ENCODE data around the gene ARHGEF4. TPM values are rescaled to one million over a fixed set of nuclear protein-coding genes. Genes with fewer than 3 reads are reported as not detected.
A peak's percentile ranks its signal among the peaks of the same experiment; 100 is the strongest.
"Not testable (repeated sequence)": the region's sequence is repeated elsewhere in the genome, so short reads cannot be mapped to it uniquely, and the experiment has no call there.

ARHGEF4 gene
- total and polyA plus RNA-seq, 5 donors from 2014 or later: 0.22 to 1.7 (median 0.48) TPM; not detected in 1

DNA sequence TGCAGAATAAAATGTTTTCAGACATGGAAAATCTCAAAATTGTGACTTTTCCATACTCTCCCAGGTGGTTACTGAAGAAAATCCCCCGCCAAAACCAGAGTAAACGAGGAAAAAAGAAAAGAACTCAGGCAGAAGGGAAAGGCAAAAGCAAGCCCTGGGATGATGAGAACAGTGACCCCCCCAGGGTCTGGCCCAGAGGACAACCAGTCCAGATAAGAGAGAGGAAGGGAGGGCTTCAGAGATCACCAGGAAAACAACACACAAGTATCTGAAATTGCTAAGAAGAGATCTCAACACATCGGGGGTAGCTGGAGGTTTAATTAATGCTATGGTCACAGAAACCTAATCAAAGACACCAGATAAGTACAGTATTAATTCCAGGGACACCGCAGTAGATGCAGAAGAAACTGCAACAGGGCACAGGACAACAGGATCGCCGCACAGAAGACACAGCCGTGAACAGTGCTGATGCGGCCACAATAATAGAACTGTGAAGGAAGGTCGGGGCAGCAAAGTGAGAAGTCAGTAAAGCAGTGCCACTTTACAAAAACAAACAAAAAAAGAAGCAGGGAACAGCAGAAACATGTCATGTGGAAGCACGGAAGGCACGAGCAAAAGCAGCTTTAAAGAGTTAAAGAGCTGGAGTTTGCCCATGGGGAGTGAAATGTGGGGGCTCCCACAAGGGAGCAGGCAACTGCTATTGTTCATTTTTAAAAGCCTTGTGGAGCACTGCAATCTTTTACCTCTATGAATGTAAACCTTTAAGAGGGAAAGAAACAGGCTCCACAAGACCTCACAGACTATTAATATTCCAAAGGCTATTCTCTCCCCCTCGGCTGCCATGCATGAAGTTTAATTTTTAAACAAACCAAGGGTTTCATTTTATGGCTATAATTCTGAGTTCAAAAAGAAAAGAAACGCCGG is 228.1 kb downstream of the ARHGEF4 start:
- DNase-seq (no peak), ATAC-seq (ENCODE audit: low read depth in 2 of 2) (no peak)
- no peaks in the 10 kb centered on the region for H3K9me3 Mint-ChIP-seq
- H3K27ac Mint-ChIP-seq: no peak overlapping the region
- H3K4me1 Mint-ChIP-seq: peaks cover 0 to 48% (median 27%) of the 10 kb centered on the region in 4 donors
- Histone ChIP-seq H3K4me3 (ENCODE audit: low read depth, low read length) (no peak overlapping the region), H3K27ac (ENCODE audit: insufficient read depth, low read length, poor library complexity, severe bottlenecking) (no peak overlapping the region), H3K9me3 (ENCODE audit: control insufficient read depth in 2 of 2, low read length in 2 of 2) (no peaks in the 10 kb centered on the region), H3K27me3 (ENCODE audit: control insufficient read depth, insufficient read depth, low read length) (no peaks in the 10 kb centered on the region), H3K36me3 (ENCODE audit: control insufficient read depth, insufficient read depth, low read length) (peaks cover 47% of the 10 kb centered on the region), H3K4me1 (ENCODE audit: control insufficient read depth, insufficient read depth, low read length, poor library complexity, severe bottlenecking) (peaks cover 6% of the 10 kb centered on the region)
- peaks cover 49% of the 10 kb centered on the region for H3K36me3 Mint-ChIP-seq
- no peaks in the 10 kb centered on the region for H3K27me3 Mint-ChIP-seq
- H3K4me3 Mint-ChIP-seq: peak overlapping the region in 1 of 4 donors; percentile 35

DNA sequence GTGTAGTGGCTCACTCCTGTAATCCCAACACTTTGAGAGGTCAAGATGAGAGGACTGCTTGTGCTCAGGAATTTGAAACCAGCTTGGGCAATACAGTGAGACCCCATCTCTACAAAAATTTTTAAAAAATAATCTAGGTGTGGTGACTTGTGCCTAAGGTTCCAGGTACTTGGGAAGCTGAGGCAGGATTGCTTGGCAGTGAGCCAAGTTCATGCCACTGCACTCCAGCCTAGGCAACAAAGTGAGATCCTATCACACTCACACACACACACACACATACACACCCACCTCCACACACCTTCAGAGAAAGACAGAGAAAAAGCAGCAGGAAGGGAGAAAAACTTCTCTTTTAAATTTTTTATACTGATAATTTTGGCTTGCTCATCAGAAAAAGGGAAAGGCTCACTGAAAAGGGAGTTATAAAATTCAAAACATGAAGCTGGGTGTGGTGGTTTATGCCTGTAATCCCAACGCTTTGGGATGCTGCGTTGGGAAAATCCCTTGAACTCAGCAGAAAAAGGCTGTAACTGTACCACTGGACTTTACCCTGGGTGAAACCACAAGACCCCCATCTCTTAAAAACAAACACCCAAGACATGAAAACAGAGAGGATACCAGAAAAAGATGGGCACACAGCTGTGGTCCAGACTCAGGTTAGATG is 230.9 kb downstream of the ARHGEF4 start:
- Mint-ChIP-seq H3K4me3 (no peak overlapping the region), H3K4me1 (peaks cover 0 to 48% (median 28%) of the 10 kb centered on the region in 4 donors), H3K36me3 (peaks cover 54% of the 10 kb centered on the region), H3K9me3 (no peaks in the 10 kb centered on the region), H3K27ac (no peak overlapping the region), H3K27me3 (no peaks in the 10 kb centered on the region)
- ATAC-seq (ENCODE audit: low read depth in 2 of 2): no peak
- H3K27ac ChIP-seq (ENCODE audit: insufficient read depth, low read length, poor library complexity, severe bottlenecking): no peak overlapping the region
- H3K27me3 ChIP-seq (ENCODE audit: control insufficient read depth, insufficient read depth, low read length): no peaks in the 10 kb centered on the region
- peaks cover 62% of the 10 kb centered on the region for H3K36me3 ChIP-seq (ENCODE audit: control insufficient read depth, insufficient read depth, low read length)
- no peaks in the 10 kb centered on the region for H3K9me3 ChIP-seq (ENCODE audit: control insufficient read depth in 2 of 2, low read length in 2 of 2)
- no peak for DNase-seq
- no peak overlapping the region for H3K4me3 ChIP-seq (ENCODE audit: low read depth, low read length)
- H3K4me1 ChIP-seq (ENCODE audit: control insufficient read depth, insufficient read depth, low read length, poor library complexity, severe bottlenecking): peaks cover 6% of the 10 kb centered on the region

DNA sequence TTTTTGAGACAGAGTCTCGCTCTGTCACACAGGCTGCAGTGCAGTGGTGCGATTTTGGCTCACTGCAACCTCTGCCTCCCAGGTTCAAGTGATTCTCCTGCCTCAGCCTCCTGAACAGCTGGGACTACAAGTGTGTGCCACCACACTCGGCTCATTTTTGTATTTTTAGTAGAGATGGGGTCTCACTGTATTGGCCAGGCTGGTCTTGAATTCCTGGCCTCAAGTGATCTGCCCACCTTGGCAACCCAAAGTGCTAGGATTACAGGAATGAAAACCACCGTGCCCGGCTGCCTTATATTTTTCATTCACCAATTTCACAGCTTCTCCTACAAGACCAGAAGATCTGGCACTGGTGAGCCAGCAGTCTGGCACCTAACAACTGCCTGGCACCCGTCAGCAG is 231.5 kb downstream of the ARHGEF4 start:
- H3K9me3 ChIP-seq (ENCODE audit: control insufficient read depth in 2 of 2, low read length in 2 of 2); H3K27ac Mint-ChIP-seq; H3K4me1 ChIP-seq (ENCODE audit: control insufficient read depth, insufficient read depth, low read length, poor library complexity, severe bottlenecking); H3K27ac ChIP-seq (ENCODE audit: insufficient read depth, low read length, poor library complexity, severe bottlenecking); H3K27me3 ChIP-seq (ENCODE audit: control insufficient read depth, insufficient read depth, low read length); H3K4me3 ChIP-seq (ENCODE audit: low read depth, low read length); H3K9me3 Mint-ChIP-seq; ATAC-seq (ENCODE audit: low read depth in 2 of 2); H3K4me3 Mint-ChIP-seq; DNase-seq; H3K27me3 Mint-ChIP-seq: not testable (repeated sequence)
- H3K36me3 ChIP-seq (ENCODE audit: control insufficient read depth, insufficient read depth, low read length): peaks cover 59% of the 10 kb centered on the region
- H3K4me1 Mint-ChIP-seq: peaks cover under 1 to 48% (median 29%) of the 10 kb centered on the region in 4 donors
- peaks cover 54% of the 10 kb centered on the region for H3K36me3 Mint-ChIP-seq

DNA sequence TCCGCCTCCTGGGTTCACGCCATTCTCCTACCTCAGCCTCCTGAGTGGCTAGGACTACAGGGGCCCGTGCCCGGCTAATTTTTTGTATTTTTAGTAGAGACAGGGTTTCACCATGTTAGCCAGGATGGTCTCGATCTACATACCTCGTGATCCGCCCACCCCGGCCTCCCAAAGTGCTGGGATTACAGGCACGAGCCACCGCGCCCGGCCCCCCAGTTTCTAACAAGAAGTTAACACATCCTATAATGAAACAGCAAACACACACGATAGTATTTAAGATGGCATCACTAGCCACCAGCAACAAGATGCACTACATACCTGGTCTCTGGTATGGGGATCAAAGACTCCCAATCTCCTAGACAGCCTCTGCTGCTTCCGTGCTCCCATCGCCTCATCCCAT is 238.9 kb downstream of the ARHGEF4 start:
- Mint-ChIP-seq H3K27ac (peak overlapping the region in 1 of 3 donors; percentile 87), H3K36me3 (peaks cover 51% of the 10 kb centered on the region), H3K4me1 (peaks cover 12 to 53% (median 34%) of the 10 kb centered on the region in 4 donors)
- not testable (repeated sequence) for ATAC-seq (ENCODE audit: low read depth in 2 of 2); H3K27ac ChIP-seq (ENCODE audit: insufficient read depth, low read length, poor library complexity, severe bottlenecking); H3K9me3 Mint-ChIP-seq; DNase-seq; H3K4me1 ChIP-seq (ENCODE audit: control insufficient read depth, insufficient read depth, low read length, poor library complexity, severe bottlenecking); H3K27me3 Mint-ChIP-seq; H3K9me3 ChIP-seq (ENCODE audit: control insufficient read depth in 2 of 2, low read length in 2 of 2); H3K4me3 ChIP-seq (ENCODE audit: low read depth, low read length); H3K27me3 ChIP-seq (ENCODE audit: control insufficient read depth, insufficient read depth, low read length); H3K4me3 Mint-ChIP-seq
- peaks cover 85% of the 10 kb centered on the region for H3K36me3 ChIP-seq (ENCODE audit: control insufficient read depth, insufficient read depth, low read length)

DNA sequence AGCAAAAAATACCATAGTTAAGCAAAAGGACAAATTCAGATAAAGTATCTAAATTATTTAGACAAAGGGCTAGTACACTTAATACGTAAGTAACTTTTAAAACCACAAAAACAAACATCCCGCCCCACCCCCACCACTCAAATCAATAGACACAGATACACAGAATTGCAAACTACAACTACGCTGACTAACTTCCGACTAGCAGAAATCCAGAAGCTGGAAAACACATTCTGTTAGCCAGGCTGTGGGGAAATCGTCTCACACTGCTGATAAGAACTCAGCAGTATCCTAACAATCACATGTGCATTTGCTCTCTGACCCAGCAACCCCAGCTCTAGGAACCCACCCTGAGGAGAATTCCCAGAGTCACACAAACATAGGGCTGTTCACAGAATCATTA is 240.0 kb downstream of the ARHGEF4 start:
- no peak for DNase-seq
- no peak overlapping the region for H3K27ac Mint-ChIP-seq
- H3K27ac ChIP-seq (ENCODE audit: insufficient read depth, low read length, poor library complexity, severe bottlenecking): no peak overlapping the region
- H3K4me1 ChIP-seq (ENCODE audit: control insufficient read depth, insufficient read depth, low read length, poor library complexity, severe bottlenecking): no peaks in the 10 kb centered on the region
- H3K9me3 Mint-ChIP-seq: no peaks in the 10 kb centered on the region
- no peak overlapping the region for H3K4me3 ChIP-seq (ENCODE audit: low read depth, low read length)
- H3K36me3 Mint-ChIP-seq: peaks cover 51% of the 10 kb centered on the region
- H3K36me3 ChIP-seq (ENCODE audit: control insufficient read depth, insufficient read depth, low read length): peaks cover 85% of the 10 kb centered on the region
- H3K9me3 ChIP-seq (ENCODE audit: control insufficient read depth in 2 of 2, low read length in 2 of 2): no peaks in the 10 kb centered on the region
- no peak overlapping the region for H3K4me3 Mint-ChIP-seq
- no peaks in the 10 kb centered on the region for H3K27me3 Mint-ChIP-seq
- H3K4me1 Mint-ChIP-seq: peaks cover 18 to 51% (median 39%) of the 10 kb centered on the region in 4 donors
- no peak for ATAC-seq (ENCODE audit: low read depth in 2 of 2)
- no peaks in the 10 kb centered on the region for H3K27me3 ChIP-seq (ENCODE audit: control insufficient read depth, insufficient read depth, low read length)

DNA sequence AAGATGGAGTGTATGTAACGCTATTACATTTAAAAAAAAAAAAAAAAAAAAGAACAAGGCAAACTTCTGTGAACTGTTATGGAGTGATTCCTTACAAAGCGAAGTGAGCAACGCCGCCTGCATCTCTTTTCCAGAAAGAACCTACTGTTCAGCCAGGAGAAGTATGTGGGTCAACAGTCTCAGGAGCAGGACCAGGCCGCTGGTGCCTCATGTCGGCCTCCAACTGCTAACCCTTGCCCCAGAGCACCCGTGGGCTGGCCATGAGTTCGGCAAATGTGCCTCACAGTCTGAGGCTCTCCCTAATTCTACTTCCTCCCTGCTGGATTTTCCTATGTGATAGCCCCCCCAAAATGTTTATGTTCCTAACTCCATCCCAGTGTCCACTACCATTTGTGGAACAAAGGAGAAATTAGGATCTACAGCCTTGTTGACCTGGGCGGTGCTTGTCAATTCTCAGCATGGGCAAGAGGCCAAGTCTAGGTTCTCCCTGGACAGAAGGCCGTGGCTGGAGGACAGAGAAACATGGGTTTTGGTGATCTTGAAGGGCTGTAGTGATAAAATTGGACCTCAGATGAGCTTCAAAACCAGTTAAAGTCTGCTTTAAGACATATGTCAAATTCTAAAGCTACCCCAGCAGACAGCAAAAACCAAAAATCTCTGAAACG is 240.6 kb downstream of the ARHGEF4 start:
- H3K27ac ChIP-seq (ENCODE audit: insufficient read depth, low read length, poor library complexity, severe bottlenecking): no peak overlapping the region
- H3K27ac Mint-ChIP-seq: no peak overlapping the region
- no peak for DNase-seq
- no peaks in the 10 kb centered on the region for H3K27me3 Mint-ChIP-seq
- H3K4me3 ChIP-seq (ENCODE audit: low read depth, low read length): no peak overlapping the region
- peaks cover 88% of the 10 kb centered on the region for H3K36me3 ChIP-seq (ENCODE audit: control insufficient read depth, insufficient read depth, low read length)
- H3K27me3 ChIP-seq (ENCODE audit: control insufficient read depth, insufficient read depth, low read length): no peaks in the 10 kb centered on the region
- no peak for ATAC-seq (ENCODE audit: low read depth in 2 of 2)
- no peak overlapping the region for H3K4me3 Mint-ChIP-seq
- no peaks in the 10 kb centered on the region for H3K9me3 ChIP-seq (ENCODE audit: control insufficient read depth in 2 of 2, low read length in 2 of 2)
- peaks cover 53% of the 10 kb centered on the region for H3K36me3 Mint-ChIP-seq
- H3K4me1 ChIP-seq (ENCODE audit: control insufficient read depth, insufficient read depth, low read length, poor library complexity, severe bottlenecking): no peaks in the 10 kb centered on the region
- no peaks in the 10 kb centered on the region for H3K9me3 Mint-ChIP-seq
- H3K4me1 Mint-ChIP-seq: peaks cover 18 to 51% (median 36%) of the 10 kb centered on the region in 4 donors

DNA sequence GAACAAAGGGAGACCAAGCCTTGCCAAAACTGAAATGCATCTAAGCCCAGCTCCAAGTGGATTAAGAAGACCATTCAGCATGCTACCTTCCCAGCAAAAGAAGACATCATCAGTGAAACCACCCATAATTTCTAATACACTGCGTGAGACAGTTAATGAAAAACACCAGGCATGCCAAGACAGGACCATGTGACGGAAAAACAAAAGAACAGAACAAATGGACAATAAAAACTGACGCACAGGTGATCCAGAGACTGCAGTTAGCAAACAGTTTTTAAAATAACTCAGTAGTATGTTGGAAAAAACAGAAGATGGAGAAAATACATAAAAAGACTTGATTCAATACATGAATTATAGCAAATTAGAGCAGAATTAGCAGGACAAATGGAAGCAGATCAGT is 241.3 kb downstream of the ARHGEF4 start:
- ATAC-seq (ENCODE audit: low read depth in 2 of 2) (no peak), DNase-seq (no peak)
- no peaks in the 10 kb centered on the region for H3K9me3 Mint-ChIP-seq
- H3K36me3 Mint-ChIP-seq: peaks cover 53% of the 10 kb centered on the region
- H3K36me3 ChIP-seq (ENCODE audit: control insufficient read depth, insufficient read depth, low read length): peaks cover 88% of the 10 kb centered on the region
- no peak overlapping the region for H3K27ac ChIP-seq (ENCODE audit: insufficient read depth, low read length, poor library complexity, severe bottlenecking)
- H3K4me1 ChIP-seq (ENCODE audit: control insufficient read depth, insufficient read depth, low read length, poor library complexity, severe bottlenecking): peaks cover 3% of the 10 kb centered on the region
- H3K4me3 Mint-ChIP-seq: no peak overlapping the region
- no peak overlapping the region for H3K4me3 ChIP-seq (ENCODE audit: low read depth, low read length)
- no peaks in the 10 kb centered on the region for H3K9me3 ChIP-seq (ENCODE audit: control insufficient read depth in 2 of 2, low read length in 2 of 2)
- H3K27me3 ChIP-seq (ENCODE audit: control insufficient read depth, insufficient read depth, low read length): no peaks in the 10 kb centered on the region
- H3K27ac Mint-ChIP-seq: peak overlapping the region in 1 of 3 donors; percentile 21
- peaks cover 18 to 57% (median 39%) of the 10 kb centered on the region in 4 donors for H3K4me1 Mint-ChIP-seq
- no peaks in the 10 kb centered on the region for H3K27me3 Mint-ChIP-seq
